ENCODE data around the gene MCTP1. TPM values are rescaled to one million over a fixed set of nuclear protein-coding genes. Genes with fewer than 3 reads are reported as not detected.
"Not testable (repeated sequence)": the region's sequence is repeated elsewhere in the genome, so short reads cannot be mapped to it uniquely, and the experiment has no call there.

Gene MCTP1
- polyA plus RNA-seq, 10 donors: 6.6 to 10.6 (median 9.6) TPM

GRCh38 chr5:95184924-95185323 is 100.0 kb downstream of the MCTP1 start:
- no peak for DNase-seq

DNA sequence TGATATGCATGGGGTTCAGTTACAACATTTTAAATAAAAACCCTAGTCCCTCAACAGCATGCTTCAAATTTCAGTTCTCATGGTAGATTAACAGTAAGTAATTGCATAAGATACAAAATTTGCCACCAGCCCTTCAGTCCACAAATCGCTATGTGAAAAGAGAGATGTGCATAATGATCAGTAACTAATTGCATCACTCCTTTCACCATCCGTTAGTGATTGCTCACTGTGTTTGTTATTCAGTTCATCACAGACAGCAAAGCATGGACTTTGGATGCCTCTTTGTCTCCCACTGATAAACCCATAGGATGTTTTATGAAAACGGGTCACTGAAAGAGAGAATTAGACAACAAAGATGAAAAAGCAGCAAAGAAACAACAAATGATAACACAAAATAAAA is 103.2 kb downstream of the MCTP1 start:
- DNase-seq: no peak

GRCh38 chr5:95178046-95178651 is 106.7 kb downstream of the MCTP1 start:
- peak in 2 of 3 donors; percentile 13 to 44 for DNase-seq

DNA sequence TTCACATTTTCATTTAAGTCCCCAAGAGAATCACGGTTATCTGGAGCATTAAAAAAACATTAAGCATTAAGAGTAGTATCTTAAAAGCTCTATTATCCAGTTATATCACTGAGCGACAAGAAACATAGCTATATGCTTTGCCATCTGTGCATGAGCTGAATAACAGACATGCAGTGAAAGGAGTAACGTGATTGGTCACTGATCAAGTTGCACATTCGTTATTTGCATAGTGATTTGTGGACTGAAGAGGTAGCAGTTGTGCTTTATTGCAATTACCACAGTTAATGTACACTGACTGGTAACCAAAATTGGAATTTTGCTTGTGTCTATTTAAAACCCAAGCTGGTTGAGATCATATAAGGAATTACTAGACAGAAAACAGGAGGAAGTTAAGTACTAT is 107.4 kb downstream of the MCTP1 start:
- peak in 1 of 3 donors; percentile 12 for DNase-seq

GRCh38 chr5:95175106-95175505 is 109.8 kb downstream of the MCTP1 start:
- no peak for DNase-seq

DNA sequence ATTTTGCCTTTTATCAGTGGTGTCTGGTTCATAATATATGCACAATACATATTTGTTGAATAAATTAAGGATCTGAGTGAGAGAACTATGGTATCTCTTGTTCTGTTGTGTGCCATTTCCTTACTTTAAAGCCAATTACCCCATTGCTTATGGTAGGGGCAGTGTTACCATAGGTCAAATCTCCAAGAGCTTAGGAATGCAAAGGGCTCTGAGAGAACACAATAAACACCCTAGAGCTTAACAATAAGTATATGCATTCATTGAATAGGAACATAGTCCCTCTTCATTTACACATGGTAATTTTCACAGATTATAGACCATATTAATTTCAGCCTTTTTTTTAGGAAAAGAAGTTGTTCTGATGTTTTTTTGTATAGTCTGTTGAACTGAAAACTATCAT is 112.2 kb downstream of the MCTP1 start:
- DNase-seq: no peak

GRCh38 chr5:95164861-95165260 is 120.0 kb downstream of the MCTP1 start:
- DNase-seq: no peak

DNA sequence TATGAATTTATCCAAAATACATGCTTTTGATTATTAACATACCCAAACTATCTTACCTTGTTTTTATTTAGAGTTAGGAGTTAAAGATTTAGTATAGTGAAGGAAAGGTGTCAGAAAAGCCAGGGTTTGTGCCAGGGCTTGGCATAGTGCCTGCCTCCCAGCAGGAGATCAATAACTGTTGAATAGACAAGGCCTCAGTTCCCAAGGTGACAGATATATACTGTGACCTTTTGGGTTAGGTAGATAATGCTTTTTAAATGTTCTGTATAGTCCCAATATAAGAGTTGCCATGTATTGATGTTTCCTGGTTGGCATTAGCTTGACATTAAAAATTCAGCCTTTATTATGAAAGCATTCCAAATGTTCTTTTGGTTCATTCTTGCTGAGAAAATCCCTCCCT is 121.8 kb downstream of the MCTP1 start:
- no peak for DNase-seq

- peak in 2 of 3 donors; percentile 14 to 32 for DNase-seq
These were observed 122.5 kb downstream of the MCTP1 start for GRCh38 chr5:95162231-95162992.

DNA sequence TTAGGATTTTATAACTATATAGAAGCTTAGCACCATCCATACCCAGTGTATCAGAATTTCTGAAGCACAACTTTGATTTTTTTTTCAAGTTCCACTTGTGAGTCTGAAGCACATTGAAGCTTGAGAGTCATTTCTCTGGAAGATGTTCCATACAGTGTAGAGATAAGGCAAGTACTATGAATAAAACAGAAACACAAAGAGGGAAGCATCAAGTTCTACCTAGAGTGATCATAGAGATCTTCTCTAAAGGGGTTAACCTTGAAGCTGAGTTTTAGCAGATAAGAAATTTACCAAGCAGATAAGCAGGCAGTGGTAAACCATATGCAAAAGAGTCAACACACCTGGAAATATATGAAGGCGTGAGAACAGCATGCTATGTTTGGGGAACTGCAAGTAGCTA is 125.3 kb downstream of the MCTP1 start:
- no peak for DNase-seq

- DNase-seq: no peak
These were observed 129.0 kb downstream of the MCTP1 start for GRCh38 chr5:95155888-95156287.

- DNase-seq: peak in 1 of 3 donors; percentile 32
These were observed 131.4 kb downstream of the MCTP1 start for GRCh38 chr5:95153511-95153910.

DNA sequence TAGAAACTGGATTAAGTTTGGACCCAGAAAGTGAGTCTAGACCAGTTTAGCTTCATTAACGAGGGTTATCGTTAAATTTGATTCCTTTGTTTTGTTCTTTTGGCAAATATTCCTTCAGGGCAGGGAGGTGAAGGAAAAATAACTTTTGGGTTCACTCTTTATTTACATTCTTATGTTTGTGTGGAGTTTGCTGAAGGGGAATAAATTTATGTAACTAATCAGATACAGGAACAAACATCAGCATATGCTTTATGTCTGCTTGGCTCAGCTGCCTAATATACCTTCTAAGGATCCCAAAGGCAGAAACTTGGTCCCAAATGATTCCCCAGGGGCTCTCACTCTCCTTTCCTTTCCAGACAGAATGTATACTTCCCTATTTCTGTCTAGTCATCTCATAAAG is 132.4 kb downstream of the MCTP1 start:
- DNase-seq: peak in 1 of 3 donors; percentile 5

- no peak for DNase-seq
These were observed 132.8 kb downstream of the MCTP1 start for GRCh38 chr5:95152131-95152530.

DNA sequence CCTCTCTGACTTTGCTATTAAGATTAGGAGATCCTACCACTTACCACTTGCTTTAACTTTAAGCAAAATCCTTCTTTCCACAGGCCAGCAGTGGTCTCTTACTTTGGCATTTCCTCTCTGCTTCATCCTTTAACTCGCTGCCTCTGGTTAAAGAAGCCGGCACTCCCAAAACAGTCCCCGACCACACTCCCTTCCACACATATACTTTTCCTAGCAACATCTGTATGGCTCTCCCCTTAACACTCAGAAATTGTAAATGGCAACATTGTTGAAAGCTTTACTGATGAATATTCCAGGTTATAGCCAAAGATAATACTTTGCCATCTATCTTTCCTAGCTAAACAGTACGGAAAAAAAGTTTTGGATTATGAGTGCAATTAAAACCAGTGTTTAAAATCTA is 133.2 kb downstream of the MCTP1 start:
- DNase-seq: no peak

GRCh38 chr5:95149387-95149786 is 135.5 kb downstream of the MCTP1 start:
- no peak for DNase-seq

GRCh38 chr5:95148453-95148852 is 136.4 kb downstream of the MCTP1 start:
- no peak for DNase-seq

- DNase-seq: not testable (repeated sequence)
These were observed 141.0 kb downstream of the MCTP1 start for GRCh38 chr5:95143858-95144257.

DNA sequence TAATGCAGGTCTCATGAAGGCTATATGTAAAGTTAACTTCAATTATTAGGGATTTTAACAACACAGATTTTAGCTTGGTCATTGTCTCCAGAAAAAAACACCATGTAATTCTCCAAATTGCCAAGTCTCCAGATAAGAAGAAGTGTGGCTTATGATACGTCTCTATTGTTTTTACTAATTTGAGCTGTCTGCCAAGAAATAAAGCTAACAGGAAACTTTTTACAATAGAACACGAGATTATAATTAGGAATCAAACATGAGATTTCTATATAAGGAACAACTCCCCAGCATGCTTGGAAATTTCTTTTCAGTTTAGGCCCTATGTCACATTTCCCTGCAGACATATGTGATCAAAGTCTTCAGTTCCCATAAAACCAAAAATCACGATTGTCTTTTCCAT is 142.7 kb downstream of the MCTP1 start:
- no peak for DNase-seq

- no peak for DNase-seq
These were observed 143.8 kb downstream of the MCTP1 start for GRCh38 chr5:95141141-95141540.

DNA sequence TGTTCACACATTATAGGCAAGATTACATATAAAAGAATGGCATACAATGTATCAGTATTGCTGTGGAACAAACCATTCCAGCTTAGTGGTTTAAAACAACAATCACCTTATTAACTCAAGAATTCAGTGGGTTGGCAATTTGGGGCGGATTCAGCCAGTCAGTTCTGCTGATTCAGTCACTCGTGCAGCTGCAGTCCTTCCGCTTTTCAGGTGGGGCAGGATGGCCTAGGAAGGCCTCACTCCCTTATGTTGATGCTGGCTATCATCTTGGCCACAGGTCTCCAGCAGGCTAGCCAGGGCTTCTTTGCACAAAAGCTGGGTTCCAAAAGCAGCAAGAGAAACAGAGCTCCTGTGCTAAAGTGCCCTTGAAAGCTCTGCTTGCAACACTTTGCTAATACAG is 150.6 kb downstream of the MCTP1 start:
- no peak for DNase-seq

DNA sequence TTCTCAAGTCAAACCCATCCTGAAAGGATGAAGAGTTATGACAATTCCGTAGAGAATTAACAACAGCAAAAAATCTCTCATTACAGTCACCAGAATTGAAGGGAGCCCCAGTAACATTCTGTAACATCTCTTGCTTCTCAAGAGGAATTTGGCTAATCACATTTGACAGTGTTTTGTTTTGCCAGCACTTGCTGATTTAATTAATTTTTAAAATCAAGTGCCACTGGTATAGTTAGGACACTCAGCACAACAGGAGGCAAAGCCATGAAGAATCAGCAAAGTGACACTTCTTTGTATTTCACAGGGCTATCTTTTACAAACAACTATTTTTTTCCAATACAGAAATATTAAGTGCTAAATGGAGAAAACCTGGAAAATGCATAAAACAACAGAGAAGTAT is 152.8 kb downstream of the MCTP1 start:
- no peak for DNase-seq

DNA sequence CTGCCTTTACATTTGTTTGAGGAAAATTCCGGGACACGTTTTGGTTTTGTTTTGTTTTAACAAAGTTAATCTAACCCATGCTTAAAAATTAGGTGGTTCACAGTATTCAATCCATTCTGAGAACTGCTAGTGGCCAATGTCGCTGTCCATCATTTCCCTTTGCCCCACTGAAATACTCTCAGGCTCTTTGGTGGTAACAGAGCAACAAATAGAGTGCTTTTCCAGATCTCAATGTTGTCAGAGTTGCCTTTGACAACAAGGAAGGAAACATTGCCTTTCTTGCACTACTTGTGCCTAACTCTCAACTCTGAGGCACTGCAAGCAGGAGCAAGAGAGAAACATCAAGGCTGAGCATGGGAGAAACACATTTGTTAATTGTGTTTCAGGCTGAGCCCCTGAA is 154.0 kb downstream of the MCTP1 start:
- DNase-seq: peak in 2 of 3 donors; percentile 21 to 55

GRCh38 chr5:95124731-95125130 is 160.2 kb downstream of the MCTP1 start:
- DNase-seq: no peak

All from muscle of back (tissue), 11 donors.